ENCODE measurements around the gene DNAJC7. TPM values are rescaled to one million over a fixed set of nuclear protein-coding genes. Genes with fewer than 3 reads are reported as not detected.

Gene DNAJC7
- total RNA-seq, 2 donors from 2014 or later, result 61.2 to 80.6 TPM

DNA sequence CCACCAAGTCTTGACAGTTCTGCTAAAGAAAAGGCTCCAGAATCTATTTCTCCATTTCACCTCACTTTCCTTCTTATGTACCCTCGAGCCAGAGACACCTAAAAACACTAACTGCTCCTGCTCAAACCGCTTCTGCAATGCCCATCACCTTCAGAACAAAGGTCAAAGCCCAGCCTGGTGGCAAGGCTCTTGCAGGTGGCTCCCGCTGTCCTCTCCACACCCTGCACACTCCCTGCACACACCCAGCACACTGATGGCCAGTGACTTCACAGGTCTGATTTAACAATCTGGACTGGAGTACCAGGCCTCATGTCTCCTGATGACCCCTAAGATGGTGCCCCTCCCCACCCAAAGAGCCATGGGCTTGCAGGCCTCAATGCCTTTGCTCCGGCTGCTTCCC is 43.0 kb upstream of the DNAJC7 start:
- TF ChIP-seq, protein P1, sequence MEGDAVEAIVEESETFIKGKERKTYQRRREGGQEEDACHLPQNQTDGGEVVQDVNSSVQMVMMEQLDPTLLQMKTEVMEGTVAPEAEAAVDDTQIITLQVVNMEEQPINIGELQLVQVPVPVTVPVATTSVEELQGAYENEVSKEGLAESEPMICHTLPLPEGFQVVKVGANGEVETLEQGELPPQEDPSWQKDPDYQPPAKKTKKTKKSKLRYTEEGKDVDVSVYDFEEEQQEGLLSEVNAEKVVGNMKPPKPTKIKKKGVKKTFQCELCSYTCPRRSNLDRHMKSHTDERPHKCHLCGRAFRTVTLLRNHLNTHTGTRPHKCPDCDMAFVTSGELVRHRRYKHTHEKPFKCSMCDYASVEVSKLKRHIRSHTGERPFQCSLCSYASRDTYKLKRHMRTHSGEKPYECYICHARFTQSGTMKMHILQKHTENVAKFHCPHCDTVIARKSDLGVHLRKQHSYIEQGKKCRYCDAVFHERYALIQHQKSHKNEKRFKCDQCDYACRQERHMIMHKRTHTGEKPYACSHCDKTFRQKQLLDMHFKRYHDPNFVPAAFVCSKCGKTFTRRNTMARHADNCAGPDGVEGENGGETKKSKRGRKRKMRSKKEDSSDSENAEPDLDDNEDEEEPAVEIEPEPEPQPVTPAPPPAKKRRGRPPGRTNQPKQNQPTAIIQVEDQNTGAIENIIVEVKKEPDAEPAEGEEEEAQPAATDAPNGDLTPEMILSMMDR (IDR thresholded peaks at IDR 0.05), result no peak
- ATAC-seq (ENCODE audit: insufficient number of reproducible peaks, low FRiP score, low read depth), result no peak
- Histone ChIP-seq H3K4me3 (no peak overlapping the region), H3K36me3 (no peaks in the 10 kb centered on the region), H3K27me3 (replicated peaks; ENCODE audit: insufficient read depth) (no peaks in the 10 kb centered on the region), H3K4me1 (ENCODE audit: control insufficient read depth in 1 of 2, low read depth in 2 of 2) (peaks cover 0 to 4% of the 10 kb centered on the region in 2 donors), H3K9me3 (no peaks in the 10 kb centered on the region), H3K27ac (no peak overlapping the region)
- no peak for DNase-seq (ENCODE audit: low spot score)

DNA sequence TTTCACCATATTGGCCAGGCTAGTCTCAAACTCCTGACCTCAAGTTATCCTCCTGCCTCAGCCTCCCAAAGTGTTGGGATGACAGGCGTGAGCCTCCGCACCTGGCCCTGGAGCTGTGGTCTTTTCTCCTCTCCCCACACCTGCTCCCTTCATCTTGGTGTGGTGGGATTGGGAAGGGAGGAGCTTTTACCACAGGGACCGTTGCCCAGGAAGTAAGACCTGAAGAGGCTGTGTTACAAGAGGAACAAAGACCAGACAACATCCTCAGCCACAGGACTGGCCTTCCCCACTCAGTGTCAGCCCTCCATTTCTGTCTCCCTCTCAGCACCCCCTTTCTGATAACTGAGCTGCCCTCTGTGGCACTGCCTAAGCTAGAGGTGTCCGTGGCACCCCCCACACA is 42.6 kb upstream of the DNAJC7 start:
- Histone ChIP-seq H3K4me1 (ENCODE audit: control insufficient read depth in 1 of 2, low read depth in 2 of 2) (peaks cover 0 to 4% of the 10 kb centered on the region in 2 donors), H3K9me3 (no peaks in the 10 kb centered on the region), H3K27me3 (replicated peaks; ENCODE audit: insufficient read depth) (no peaks in the 10 kb centered on the region), H3K4me3 (no peak overlapping the region), H3K36me3 (no peaks in the 10 kb centered on the region), H3K27ac (no peak overlapping the region)
- no peak for DNase-seq (ENCODE audit: low spot score)
- ATAC-seq (ENCODE audit: insufficient number of reproducible peaks, low FRiP score, low read depth), result no peak
- TF ChIP-seq, protein P1 (IDR thresholded peaks at IDR 0.05), result no peak

DNA sequence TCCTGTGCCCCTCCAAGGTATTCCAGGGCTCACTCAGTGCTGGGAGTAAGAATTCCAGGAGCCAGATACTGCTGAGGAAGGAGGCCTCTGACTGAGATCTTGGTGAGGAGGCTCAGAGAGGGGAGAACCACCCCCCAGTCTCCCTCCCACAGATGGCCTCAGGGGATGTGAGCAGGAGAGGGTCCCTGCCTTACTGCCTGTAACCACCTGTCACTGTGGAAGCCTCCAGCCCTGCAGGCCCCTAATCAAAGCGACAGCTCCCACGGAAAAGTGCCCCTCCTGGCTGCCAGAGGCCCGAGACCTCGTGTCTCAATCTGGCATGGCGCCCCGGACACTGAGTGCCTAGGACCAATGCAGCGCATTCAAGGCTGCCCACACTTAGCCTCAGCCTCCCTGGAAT is 40.8 kb upstream of the DNAJC7 start:
- H3K36me3 ChIP-seq, result no peaks in the 10 kb centered on the region
- no peak overlapping the region for H3K4me3 ChIP-seq
- no peak overlapping the region for H3K27ac ChIP-seq
- TF ChIP-seq, protein P1 (IDR thresholded peaks at IDR 0.05), result no peak
- H3K9me3 ChIP-seq, result no peaks in the 10 kb centered on the region
- ATAC-seq (ENCODE audit: insufficient number of reproducible peaks, low FRiP score, low read depth) (no peak), DNase-seq (ENCODE audit: low spot score) (no peak)
- H3K4me1 ChIP-seq (ENCODE audit: control insufficient read depth in 1 of 2, low read depth in 2 of 2), result no peaks in the 10 kb centered on the region
- H3K27me3 ChIP-seq (replicated peaks; ENCODE audit: insufficient read depth), result peaks cover 4% of the 10 kb centered on the region

DNA sequence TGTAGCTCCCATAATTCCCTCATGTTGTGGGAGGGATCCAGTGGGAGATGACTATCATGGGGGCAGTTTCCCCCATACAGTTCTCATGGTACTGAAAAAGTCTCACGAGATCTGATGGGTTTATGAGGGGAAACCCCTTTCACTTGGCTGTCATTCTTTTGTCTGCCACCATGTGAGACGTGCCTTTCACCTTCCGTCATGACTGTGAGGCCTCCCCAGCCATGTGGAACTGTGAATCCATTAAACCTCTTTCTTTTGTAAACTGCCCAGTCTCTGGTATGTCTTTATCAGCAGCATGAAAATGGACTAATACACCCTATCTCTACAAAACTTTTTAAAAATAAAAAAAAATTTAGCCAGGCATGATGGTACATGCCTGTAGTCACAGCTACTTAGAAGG is 39.4 kb upstream of the DNAJC7 start:
- Histone ChIP-seq H3K4me1 (ENCODE audit: control insufficient read depth in 1 of 2, low read depth in 2 of 2) (no peaks in the 10 kb centered on the region), H3K27ac (no peak overlapping the region), H3K36me3 (no peaks in the 10 kb centered on the region), H3K27me3 (replicated peaks; ENCODE audit: insufficient read depth) (peaks cover 4% of the 10 kb centered on the region), H3K9me3 (no peaks in the 10 kb centered on the region), H3K4me3 (no peak overlapping the region)
- TF ChIP-seq, protein P1 (IDR thresholded peaks at IDR 0.05), result no peak
- no peak for ATAC-seq (ENCODE audit: insufficient number of reproducible peaks, low FRiP score, low read depth)
- no peak for DNase-seq (ENCODE audit: low spot score)

DNA sequence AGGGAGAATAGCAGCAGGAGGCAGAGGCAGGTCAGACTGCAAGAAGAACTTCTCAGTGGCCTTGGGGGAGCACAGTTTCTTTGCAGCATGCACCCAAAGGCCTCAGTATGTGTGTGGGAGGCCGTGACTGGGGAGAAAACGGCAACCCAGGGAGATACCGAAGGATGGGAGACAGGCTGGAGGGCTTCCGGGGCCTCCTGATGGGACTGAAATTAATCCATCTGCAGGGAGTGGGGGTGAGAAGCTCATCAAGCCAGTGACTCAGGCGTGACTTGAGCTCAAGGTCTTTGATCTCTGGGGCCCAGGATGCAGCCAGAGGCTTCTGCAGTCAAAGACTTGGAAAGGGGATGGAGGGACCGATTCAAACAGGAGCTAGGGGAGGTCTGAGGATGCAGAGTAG is 38.3 kb upstream of the DNAJC7 start:
- H3K27me3 ChIP-seq (replicated peaks; ENCODE audit: insufficient read depth), result peaks cover 4% of the 10 kb centered on the region
- TF ChIP-seq, protein P1 (IDR thresholded peaks at IDR 0.05), result no peak
- H3K36me3 ChIP-seq, result no peaks in the 10 kb centered on the region
- ATAC-seq (ENCODE audit: insufficient number of reproducible peaks, low FRiP score, low read depth), result no peak
- H3K4me3 ChIP-seq, result no peak overlapping the region
- no peaks in the 10 kb centered on the region for H3K9me3 ChIP-seq
- DNase-seq (ENCODE audit: low spot score), result no peak
- H3K4me1 ChIP-seq (ENCODE audit: control insufficient read depth in 1 of 2, low read depth in 2 of 2), result no peaks in the 10 kb centered on the region
- H3K27ac ChIP-seq, result no peak overlapping the region
